WTC11 (cell line): ENCODE results near the gene ABHD10. TPM values are rescaled to one million over a fixed set of nuclear protein-coding genes. Genes with fewer than 3 reads are reported as not detected.

ENCODE experiments used
- ATAC-seq: fragments of 200-7000 bp; cut with Tn5 transposase; 2 replicates; pipeline ENCODE4 v1.10.0; 2021; ENCODE audit warnings: mild to moderate bottlenecking, moderate library complexity
- CTCF ChIA-PET: fragments of 300-600 bp; sonication (Branson Sonifier 250); formaldehyde crosslinking; loops from one replicate; lab custom pipeline; 2021; ENCODE audit warnings: antibody characterized with exemption; lab: Charles Lee
- POLR2A ChIA-PET: fragments of 350-600 bp; sonication (Branson Sonifier 250); formaldehyde crosslinking; loops from one replicate; lab custom pipeline; 2021; ENCODE audit warnings: antibody characterized with exemption; lab: Charles Lee
- DNase-seq: peaks from one replicate; pipeline ENCODE4 v3.0.0; 2021; ENCODE audit warnings: low spot score
- H3K27ac Mint-ChIP-seq: 2 replicates; pipeline ENCODE4 v1.8.0; 2021; ENCODE audit warnings: mixed read lengths
- H3K27me3 Mint-ChIP-seq: 2 replicates; pipeline ENCODE4 v1.8.0; 2021; ENCODE audit warnings: low read depth, mild to moderate bottlenecking, moderate library complexity, mixed read lengths
- H3K36me3 Mint-ChIP-seq: 2 replicates; pipeline ENCODE4 v1.8.0; 2021; ENCODE audit warnings: mixed read lengths
- H3K4me1 Mint-ChIP-seq: 2 replicates; pipeline ENCODE4 v1.8.0; 2022; ENCODE audit warnings: mixed read lengths
- H3K4me3 Mint-ChIP-seq: 2 replicates; pipeline ENCODE4 v1.8.0; 2021; ENCODE audit warnings: mild to moderate bottlenecking, moderate library complexity, mixed read lengths
- H3K9me3 Mint-ChIP-seq: 2 replicates; pipeline ENCODE4 v1.8.0; 2021; ENCODE audit warnings: mixed read lengths
- CREM ChIP-seq: sonication (generic); formaldehyde crosslinking; IDR thresholded peaks from 2 replicates; pipeline ENCODE4 v1.8.1; 2022; ENCODE audit warnings: mild to moderate bottlenecking, missing genetic modification reagents, moderate library complexity
- ELF4 ChIP-seq: sonication (generic); formaldehyde crosslinking; IDR thresholded peaks from 2 replicates; pipeline ENCODE4 v1.8.1; 2022; ENCODE audit warnings: low read depth, mild to moderate bottlenecking, moderate library complexity, missing genetic modification reagents
- EMX1 ChIP-seq: fragments of 250-450 bp; sonication (Bioruptor Pico); IDR thresholded peaks from 2 replicates; pipeline ENCODE4 v1.8.0; 2021; ENCODE audit warnings: mild to moderate bottlenecking
- ESRRA ChIP-seq: sonication (generic); formaldehyde crosslinking; IDR thresholded peaks from 2 replicates; pipeline ENCODE4 v1.8.1; 2022; ENCODE audit warnings: mild to moderate bottlenecking, missing genetic modification reagents, borderline replicate concordance
- ETV6 ChIP-seq: sonication (generic); formaldehyde crosslinking; IDR thresholded peaks from 2 replicates; pipeline ENCODE4 v1.8.1; 2022; ENCODE audit warnings: mild to moderate bottlenecking, missing genetic modification reagents
- NFYB ChIP-seq: sonication (generic); formaldehyde crosslinking; conservative IDR thresholded peaks from 2 replicates; pipeline ENCODE4 v1.8.0; 2022; ENCODE audit warnings: low read depth, missing genetic modification reagents
- NR2C2 ChIP-seq: sonication (generic); formaldehyde crosslinking; IDR thresholded peaks from 2 replicates; pipeline ENCODE4 v1.8.0; 2022; ENCODE audit warnings: mild to moderate bottlenecking, missing genetic modification reagents
- PRRX2 ChIP-seq: fragments of 250-450 bp; sonication (Bioruptor Pico); IDR thresholded peaks from 2 replicates; pipeline ENCODE4 v1.8.0; 2021; ENCODE audit warnings: mild to moderate bottlenecking
- ZBTB21 ChIP-seq: sonication (generic); formaldehyde crosslinking; IDR thresholded peaks from 2 replicates; pipeline ENCODE4 v1.8.1; 2023; ENCODE audit warnings: mild to moderate bottlenecking, missing genetic modification reagents, borderline replicate concordance
- ZNF263 ChIP-seq: sonication (generic); formaldehyde crosslinking; IDR thresholded peaks from 2 replicates; pipeline ENCODE4 v1.8.1; 2022; ENCODE audit warnings: low read depth, mild to moderate bottlenecking, moderate library complexity, missing genetic modification reagents
- total RNA-seq: library from RNA; stranded (reverse); gene quantifications from 3 replicates; pipeline ENCODE4 v1.2.3, GENCODE V29; 2021
- TF ChIP-seq, protein P1 (sequence below): fragments of 250-450 bp; sonication (Bioruptor Pico); IDR thresholded peaks from 2 replicates; pipeline ENCODE4 v1.9.0; 2021; ENCODE audit warnings: mild to moderate bottlenecking
- TF ChIP-seq, protein P2 (sequence below): sonication (generic); formaldehyde crosslinking; IDR thresholded peaks from 2 replicates; pipeline ENCODE4 v1.8.0; 2023; ENCODE audit warnings: mild to moderate bottlenecking, missing genetic modification reagents
- TF ChIP-seq, protein P3 (sequence below): sonication (generic); formaldehyde crosslinking; IDR thresholded peaks from 2 replicates; pipeline ENCODE4 v1.8.1; 2023; ENCODE audit warnings: mild to moderate bottlenecking, moderate library complexity, missing genetic modification reagents
- TF ChIP-seq, protein P4 (sequence below): fragments of 250-450 bp; sonication (Bioruptor Pico); conservative IDR thresholded peaks from 2 replicates; pipeline ENCODE4 v1.9.0; 2021; ENCODE audit warnings: mild to moderate bottlenecking
- TF ChIP-seq, protein P5 (sequence below): sonication (generic); formaldehyde crosslinking; IDR thresholded peaks from 2 replicates; pipeline ENCODE4 v1.8.0; 2023; ENCODE audit warnings: missing genetic modification reagents
- TF ChIP-seq, protein P6 (sequence below): sonication (generic); formaldehyde crosslinking; IDR thresholded peaks from 2 replicates; pipeline ENCODE4 v1.8.0; 2022; ENCODE audit warnings: mild to moderate bottlenecking, missing genetic modification reagents
- TF ChIP-seq, protein P7 (sequence below): sonication (generic); formaldehyde crosslinking; IDR thresholded peaks from 2 replicates; pipeline ENCODE4 v1.8.0; 2022; ENCODE audit warnings: mild to moderate bottlenecking, missing genetic modification reagents

The ABHD10 gene
- total RNA-seq, 1 experiment from 2014 or later, result 27.6 TPM

DNA sequence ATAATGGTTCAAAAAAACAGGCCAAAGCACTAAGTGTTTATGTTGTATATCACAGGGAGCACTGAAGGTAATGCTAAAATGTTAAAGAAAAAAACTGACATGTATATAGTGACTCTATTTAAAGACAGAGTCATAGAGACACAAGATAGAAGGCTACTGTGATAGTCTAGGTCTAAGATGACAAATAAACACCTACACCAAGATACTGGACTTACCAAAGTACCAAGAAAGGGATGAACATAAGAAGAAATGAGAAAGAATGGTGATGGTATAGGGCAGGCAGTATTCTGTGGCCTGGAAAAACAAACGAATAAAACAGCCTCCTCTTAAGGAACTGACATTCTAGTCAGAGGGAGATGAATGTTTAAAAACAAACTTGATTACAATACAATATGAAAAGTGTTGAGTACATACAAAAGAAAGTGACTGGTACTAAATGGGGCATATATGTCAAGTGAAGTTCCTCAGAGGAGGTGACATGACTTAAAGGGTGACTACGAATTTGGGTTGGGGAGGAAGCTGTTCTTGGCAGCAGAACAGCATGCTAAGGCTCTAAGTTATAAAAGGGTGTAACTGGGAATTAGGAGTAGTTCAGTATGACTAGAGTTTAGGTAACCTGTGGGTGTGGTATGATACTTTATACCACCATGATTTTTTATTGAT, 5.9 kb downstream of the ABHD10 start:
- Mint-ChIP-seq H3K27me3 (no peaks in the 10 kb centered on the region), H3K36me3 (peaks cover 22% of the 10 kb centered on the region), H3K4me1 (peaks cover 5% of the 10 kb centered on the region; the same call in 1 of the 2 replicates), H3K27ac (no peak overlapping the region), H3K4me3 (no peak overlapping the region), H3K9me3 (no peaks in the 10 kb centered on the region)
- CTCF ChIA-PET, result interaction anchor here (0.6 kb wide), 1 partner anchor 121 kb away, joined by 3 read pairs; no protein-coding TSS in a partner anchor
- ATAC-seq (no peak), DNase-seq (no peak)
- TF ChIP-seq, protein P1, sequence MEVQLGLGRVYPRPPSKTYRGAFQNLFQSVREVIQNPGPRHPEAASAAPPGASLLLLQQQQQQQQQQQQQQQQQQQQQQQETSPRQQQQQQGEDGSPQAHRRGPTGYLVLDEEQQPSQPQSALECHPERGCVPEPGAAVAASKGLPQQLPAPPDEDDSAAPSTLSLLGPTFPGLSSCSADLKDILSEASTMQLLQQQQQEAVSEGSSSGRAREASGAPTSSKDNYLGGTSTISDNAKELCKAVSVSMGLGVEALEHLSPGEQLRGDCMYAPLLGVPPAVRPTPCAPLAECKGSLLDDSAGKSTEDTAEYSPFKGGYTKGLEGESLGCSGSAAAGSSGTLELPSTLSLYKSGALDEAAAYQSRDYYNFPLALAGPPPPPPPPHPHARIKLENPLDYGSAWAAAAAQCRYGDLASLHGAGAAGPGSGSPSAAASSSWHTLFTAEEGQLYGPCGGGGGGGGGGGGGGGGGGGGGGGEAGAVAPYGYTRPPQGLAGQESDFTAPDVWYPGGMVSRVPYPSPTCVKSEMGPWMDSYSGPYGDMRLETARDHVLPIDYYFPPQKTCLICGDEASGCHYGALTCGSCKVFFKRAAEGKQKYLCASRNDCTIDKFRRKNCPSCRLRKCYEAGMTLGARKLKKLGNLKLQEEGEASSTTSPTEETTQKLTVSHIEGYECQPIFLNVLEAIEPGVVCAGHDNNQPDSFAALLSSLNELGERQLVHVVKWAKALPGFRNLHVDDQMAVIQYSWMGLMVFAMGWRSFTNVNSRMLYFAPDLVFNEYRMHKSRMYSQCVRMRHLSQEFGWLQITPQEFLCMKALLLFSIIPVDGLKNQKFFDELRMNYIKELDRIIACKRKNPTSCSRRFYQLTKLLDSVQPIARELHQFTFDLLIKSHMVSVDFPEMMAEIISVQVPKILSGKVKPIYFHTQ (CRISPR knock-in tag), result no peak
- no peak for TF ChIP-seq ZBTB21 (CRISPR knock-in tag)
- TF ChIP-seq, protein P2, sequence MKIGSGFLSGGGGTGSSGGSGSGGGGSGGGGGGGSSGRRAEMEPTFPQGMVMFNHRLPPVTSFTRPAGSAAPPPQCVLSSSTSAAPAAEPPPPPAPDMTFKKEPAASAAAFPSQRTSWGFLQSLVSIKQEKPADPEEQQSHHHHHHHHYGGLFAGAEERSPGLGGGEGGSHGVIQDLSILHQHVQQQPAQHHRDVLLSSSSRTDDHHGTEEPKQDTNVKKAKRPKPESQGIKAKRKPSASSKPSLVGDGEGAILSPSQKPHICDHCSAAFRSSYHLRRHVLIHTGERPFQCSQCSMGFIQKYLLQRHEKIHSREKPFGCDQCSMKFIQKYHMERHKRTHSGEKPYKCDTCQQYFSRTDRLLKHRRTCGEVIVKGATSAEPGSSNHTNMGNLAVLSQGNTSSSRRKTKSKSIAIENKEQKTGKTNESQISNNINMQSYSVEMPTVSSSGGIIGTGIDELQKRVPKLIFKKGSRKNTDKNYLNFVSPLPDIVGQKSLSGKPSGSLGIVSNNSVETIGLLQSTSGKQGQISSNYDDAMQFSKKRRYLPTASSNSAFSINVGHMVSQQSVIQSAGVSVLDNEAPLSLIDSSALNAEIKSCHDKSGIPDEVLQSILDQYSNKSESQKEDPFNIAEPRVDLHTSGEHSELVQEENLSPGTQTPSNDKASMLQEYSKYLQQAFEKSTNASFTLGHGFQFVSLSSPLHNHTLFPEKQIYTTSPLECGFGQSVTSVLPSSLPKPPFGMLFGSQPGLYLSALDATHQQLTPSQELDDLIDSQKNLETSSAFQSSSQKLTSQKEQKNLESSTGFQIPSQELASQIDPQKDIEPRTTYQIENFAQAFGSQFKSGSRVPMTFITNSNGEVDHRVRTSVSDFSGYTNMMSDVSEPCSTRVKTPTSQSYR (CRISPR knock-in tag), result no peak
- no peak for TF ChIP-seq ELF4 (CRISPR knock-in tag)
- TF ChIP-seq CREM (CRISPR knock-in tag), result no peak
- TF ChIP-seq, protein P3, sequence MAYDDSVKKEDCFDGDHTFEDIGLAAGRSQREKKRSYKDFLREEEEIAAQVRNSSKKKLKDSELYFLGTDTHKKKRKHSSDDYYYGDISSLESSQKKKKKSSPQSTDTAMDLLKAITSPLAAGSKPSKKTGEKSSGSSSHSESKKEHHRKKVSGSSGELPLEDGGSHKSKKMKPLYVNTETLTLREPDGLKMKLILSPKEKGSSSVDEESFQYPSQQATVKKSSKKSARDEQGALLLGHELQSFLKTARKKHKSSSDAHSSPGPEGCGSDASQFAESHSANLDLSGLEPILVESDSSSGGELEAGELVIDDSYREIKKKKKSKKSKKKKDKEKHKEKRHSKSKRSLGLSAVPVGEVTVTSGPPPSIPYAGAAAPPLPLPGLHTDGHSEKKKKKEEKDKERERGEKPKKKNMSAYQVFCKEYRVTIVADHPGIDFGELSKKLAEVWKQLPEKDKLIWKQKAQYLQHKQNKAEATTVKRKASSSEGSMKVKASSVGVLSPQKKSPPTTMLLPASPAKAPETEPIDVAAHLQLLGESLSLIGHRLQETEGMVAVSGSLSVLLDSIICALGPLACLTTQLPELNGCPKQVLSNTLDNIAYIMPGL (CRISPR knock-in tag), result no peak
- no peak for TF ChIP-seq ZNF263 (CRISPR knock-in tag)
- TF ChIP-seq, protein P4, sequence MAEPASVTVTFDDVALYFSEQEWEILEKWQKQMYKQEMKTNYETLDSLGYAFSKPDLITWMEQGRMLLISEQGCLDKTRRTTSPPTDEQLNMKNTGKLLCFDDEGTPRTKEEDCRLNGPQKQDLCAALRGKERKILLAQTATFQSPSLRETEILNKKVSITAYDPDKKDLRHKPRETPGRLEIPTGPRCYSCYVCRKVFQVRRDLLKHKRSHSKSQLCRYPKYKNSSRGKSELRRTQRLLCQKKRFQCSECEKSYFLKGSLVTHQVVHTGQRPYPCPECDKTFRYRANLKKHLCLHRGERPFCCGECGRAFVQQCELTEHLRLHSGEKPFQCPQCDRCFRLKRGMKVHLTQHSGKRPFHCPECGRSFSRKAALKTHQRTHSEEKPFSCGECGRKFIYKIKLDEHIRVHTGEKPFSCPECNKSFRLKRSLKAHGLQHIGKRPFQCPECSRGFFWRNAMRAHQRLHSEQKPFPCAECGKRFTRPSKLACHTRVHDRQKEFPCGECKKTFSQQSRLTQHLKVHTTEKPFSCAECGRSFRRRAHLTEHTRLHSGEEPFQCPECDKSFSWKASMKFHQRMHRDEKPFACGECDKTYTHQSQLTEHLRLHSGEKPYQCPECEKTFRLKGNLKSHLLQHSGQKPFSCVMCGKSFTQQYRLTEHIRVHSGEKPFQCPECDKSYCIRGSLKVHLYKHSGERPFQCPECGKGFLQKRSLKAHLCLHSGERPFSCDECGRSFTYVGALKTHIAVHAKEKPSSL (CRISPR knock-in tag), result no peak
- no peak for TF ChIP-seq PRRX2 (CRISPR knock-in tag)
- no peak for TF ChIP-seq ESRRA (CRISPR knock-in tag)
- TF ChIP-seq NFYB (CRISPR knock-in tag), result no peak
- TF ChIP-seq ETV6 (CRISPR knock-in tag), result no peak
- TF ChIP-seq EMX1 (CRISPR knock-in tag), result no peak
- TF ChIP-seq, protein P5, sequence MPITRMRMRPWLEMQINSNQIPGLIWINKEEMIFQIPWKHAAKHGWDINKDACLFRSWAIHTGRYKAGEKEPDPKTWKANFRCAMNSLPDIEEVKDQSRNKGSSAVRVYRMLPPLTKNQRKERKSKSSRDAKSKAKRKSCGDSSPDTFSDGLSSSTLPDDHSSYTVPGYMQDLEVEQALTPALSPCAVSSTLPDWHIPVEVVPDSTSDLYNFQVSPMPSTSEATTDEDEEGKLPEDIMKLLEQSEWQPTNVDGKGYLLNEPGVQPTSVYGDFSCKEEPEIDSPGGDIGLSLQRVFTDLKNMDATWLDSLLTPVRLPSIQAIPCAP, result no peak
- POLR2A ChIA-PET, result interaction anchor here (0.6 kb wide), 1 partner anchor 17 kb away, joined by 5 read pairs; no protein-coding TSS in a partner anchor

DNA sequence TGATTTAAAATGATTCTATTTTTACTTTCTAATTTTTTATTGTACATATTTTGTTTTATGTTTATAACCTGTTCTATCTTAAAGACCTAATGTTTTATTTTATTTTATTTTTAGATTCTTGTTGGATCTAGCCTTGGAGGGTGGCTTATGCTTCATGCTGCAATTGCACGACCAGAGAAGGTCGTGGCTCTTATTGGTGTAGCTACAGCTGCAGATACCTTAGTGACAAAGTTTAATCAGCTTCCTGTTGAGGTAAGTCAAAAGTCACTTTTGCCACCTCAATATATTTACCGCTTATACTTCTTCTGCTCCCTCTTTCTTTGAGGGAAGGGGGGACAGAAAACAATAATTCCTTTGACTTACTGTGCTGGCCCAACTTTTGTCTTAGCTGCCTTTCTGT, 8.0 kb downstream of the ABHD10 start:
- H3K4me3 Mint-ChIP-seq, result no peak overlapping the region
- CTCF ChIA-PET, result interaction anchor here (2.3 kb wide), 1 partner anchor 27 kb away, joined by 8 read pairs; no protein-coding TSS in a partner anchor
- DNase-seq (no peak), ATAC-seq (no peak)
- no peak overlapping the region for H3K27ac Mint-ChIP-seq
- H3K9me3 Mint-ChIP-seq, result no peaks in the 10 kb centered on the region
- POLR2A ChIA-PET, result no interaction called here
- no peaks in the 10 kb centered on the region for H3K4me1 Mint-ChIP-seq
- no peaks in the 10 kb centered on the region for H3K27me3 Mint-ChIP-seq
- peaks cover 28% of the 10 kb centered on the region for H3K36me3 Mint-ChIP-seq
- TF ChIP-seq, protein P6, sequence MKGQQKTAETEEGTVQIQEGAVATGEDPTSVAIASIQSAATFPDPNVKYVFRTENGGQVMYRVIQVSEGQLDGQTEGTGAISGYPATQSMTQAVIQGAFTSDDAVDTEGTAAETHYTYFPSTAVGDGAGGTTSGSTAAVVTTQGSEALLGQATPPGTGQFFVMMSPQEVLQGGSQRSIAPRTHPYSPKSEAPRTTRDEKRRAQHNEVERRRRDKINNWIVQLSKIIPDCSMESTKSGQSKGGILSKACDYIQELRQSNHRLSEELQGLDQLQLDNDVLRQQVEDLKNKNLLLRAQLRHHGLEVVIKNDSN, result no peak
- TF ChIP-seq, protein P7, sequence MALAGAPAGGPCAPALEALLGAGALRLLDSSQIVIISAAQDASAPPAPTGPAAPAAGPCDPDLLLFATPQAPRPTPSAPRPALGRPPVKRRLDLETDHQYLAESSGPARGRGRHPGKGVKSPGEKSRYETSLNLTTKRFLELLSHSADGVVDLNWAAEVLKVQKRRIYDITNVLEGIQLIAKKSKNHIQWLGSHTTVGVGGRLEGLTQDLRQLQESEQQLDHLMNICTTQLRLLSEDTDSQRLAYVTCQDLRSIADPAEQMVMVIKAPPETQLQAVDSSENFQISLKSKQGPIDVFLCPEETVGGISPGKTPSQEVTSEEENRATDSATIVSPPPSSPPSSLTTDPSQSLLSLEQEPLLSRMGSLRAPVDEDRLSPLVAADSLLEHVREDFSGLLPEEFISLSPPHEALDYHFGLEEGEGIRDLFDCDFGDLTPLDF (CRISPR knock-in tag), result no peak
- TF ChIP-seq NR2C2 (CRISPR knock-in tag), result no peak
- TF ChIP-seq, all 79 proteins: peak for 0
